Stimulated activated CD8-positive, alpha-beta memory T cell treated with anti-CD3 and anti-CD28 coated beads, Interleukin-15, amount 100 ng/mL, for 24 hours (primary cell): ENCODE data around the gene ARHGAP26.

ENCODE experiments used
- DNase-seq: peaks from one replicate; pipeline ENCODE4 v3.0.0-alpha.2; 2020; ENCODE audit warnings: low read depth

ARHGAP26 gene

DNA sequence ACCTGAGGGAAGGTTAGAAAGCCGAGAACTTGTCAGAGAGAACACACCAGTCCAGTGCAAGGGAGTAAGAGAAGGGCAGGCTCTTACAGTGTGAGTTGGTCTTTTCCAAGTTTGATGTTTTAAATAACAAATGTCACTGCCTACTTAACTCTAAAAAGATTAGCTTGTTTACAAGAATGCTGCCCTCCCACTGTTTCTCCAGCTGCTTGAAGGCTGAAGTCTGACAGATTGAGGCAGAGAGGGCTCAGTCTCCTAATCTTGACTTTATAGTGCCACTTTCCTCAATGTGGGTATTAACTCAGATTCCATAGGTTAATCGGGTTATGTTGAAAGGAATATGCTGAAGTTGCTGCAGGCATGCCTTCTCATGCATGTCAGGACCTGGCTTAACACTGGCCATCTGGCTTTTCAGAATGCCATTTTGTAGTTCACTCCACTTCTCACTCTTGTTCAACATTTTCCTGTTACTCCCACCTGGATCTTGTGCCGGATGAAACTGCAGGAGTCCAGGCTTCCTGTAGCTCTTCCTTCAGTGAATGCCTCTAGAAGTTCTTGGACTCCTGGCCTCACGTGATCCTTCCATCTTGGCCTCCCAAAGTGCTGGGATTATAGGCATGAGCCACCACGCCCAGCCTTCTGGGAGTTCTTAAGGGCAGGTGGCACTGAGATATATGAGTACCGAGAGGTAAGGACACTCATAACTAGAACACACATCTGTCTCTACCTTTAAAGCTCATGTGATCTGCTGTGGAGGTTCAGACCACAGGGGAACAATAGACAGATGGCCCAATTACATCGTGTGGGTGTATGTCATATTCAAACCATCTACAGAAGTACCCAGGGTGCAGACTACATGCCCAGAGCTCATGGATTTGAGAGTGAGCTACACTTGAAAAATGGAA lies 249.7 kb downstream of the ARHGAP26 start:
- DNase-seq, result no peak

DNA sequence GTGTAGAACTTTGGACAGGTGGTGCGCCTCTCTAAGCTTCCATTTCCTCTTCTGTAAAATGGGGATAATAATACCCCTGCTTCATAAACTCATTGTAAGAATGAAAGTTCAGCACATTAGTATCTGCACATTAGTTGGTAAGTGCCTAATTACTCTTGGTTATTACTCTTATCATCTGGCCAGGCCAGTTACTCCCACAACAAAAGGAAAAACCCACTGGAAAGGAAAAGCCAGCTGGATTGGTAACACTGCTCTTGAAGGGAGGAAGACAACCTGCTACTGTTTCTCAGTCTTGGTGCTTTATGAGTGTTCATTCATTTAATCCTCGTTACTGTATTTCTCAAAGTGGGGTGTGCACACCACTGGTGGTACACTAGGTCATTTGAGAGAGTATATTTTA lies 251.4 kb downstream of the ARHGAP26 start:
- DNase-seq, result no peak

DNA sequence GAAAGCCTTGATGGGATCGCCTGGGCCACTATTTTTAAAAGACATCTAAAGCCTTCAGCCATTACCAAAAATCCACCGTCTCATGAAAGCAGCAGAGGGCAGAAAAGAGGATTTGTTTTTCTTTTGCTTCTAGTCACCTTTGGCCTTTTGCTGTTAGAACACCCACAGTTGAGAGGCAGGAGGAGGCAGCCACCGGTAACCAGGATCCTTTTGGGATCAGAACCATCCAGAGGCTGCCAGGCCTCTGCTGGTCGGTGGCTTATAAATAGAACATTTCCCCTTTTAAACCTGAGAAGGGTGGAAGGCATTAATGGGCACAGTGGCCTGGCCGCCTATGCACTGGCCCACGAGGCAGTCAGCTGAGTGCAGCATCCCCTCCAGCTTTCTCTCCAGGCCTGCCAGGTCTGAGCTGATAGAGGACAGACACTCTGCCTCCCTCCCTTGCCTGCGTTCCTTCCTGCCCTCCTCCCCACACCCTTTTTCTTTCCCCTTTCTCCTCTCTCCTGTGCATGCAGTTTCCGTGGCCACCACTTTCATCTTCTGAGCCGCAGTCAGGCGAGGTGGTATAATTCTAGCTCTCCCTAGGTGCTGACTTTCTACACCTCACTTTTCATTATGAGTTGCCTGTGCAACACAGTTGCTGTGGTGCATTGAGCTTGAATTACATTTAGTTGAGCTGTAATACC lies 253.4 kb downstream of the ARHGAP26 start:
- no peak for DNase-seq

GRCh38 chr5:143024228-143024920 lies 254.2 kb downstream of the ARHGAP26 start:
- DNase-seq, result no peak

GRCh38 chr5:143025376-143025775 lies 255.2 kb downstream of the ARHGAP26 start:
- DNase-seq, result no peak

GRCh38 chr5:143025971-143026370 lies 255.8 kb downstream of the ARHGAP26 start:
- DNase-seq, result no peak

DNA sequence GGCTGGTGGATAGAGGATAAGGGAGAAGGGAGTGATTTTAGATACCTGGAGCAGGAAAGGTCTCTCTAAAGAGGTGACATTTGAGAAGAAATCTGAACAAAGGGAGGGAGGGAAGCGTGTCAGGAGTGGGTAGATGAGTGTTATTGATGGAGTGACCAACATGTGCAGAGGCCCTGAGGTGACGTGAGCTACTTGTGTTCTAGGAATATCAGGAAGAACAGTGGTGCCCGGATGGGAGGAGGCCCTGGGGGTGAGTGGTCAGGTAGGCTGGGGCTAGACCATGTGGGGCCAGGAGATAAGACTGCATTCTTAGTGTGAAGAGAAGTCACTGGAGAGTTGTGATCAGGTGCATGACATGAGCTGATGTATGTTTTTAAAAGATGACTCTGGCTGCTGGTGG lies 256.2 kb downstream of the ARHGAP26 start:
- no peak for DNase-seq

DNA sequence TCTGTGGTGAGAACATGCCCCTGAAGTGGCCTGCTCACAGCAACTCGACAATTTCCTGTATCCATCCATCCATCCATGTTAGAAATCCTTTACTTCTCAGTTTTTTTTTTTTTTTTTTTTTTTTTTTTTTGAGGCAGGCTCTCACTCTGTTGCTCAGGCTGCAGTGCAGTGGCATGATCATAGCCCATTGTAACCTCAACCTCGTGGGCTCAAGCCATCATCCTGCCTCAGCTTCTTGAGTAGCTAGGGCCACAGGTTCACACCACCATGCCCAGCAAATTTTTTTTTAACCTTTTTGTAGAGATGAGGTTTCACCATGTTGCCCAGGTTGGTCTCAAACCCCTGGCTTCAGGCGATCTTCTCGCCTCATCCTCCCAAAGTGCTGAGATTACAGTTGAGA lies 259.1 kb downstream of the ARHGAP26 start:
- no peak for DNase-seq

DNA sequence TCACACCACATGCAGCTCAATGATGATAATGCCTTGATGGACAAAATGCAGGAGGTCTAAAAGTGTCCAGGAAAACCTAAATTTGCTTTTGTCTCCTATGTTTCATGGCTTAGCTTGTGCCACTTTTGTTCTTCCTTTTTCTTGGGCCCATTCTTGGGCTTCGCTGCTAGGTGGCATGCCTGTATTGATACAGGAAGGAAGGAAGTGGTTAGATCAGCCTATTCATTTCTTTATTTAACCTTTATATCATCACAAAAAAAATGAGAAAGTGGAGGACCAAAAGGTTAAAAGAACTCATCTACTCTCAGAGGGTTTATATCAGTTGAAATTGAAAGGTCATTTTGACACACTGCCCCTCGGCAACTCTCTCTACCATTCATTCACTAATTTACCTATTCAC lies 260.2 kb downstream of the ARHGAP26 start:
- DNase-seq, result no peak

DNA sequence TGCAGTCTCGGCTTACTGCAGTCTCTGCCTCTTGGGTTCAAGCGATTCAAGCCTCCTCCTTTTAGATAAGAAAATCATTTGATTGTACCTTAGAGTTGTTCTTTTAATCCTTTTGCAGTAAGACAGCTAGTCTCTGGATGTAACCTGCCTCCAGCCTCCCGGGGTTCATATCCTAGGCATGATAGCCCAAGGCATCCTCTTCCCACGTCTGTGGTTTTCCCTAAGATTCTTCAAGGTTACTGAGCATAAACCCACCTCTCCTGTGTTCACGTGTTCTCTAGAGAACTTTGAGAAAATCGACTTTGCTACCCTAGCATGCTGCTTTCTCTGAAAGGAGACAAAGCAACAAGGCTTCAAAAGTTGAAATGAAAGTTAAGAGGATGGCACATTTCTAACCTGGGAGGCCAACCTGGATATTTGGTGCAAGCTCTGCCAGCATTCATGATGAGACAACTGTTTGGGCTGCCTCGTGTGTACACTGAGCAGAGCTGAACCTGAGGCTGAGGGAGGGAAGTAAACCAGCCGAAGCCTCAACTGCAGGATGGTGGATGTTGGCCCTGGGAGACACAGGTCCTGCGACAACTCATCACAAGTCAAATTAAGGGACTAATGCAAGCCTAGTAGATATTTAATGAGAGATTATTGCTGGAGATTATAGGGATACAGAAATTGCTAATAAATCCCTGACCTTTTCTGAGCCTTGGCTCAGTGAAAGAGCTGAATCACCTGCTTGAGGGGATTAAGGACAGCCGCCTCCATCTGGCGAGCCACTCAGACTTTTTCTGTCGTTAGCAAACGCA lies 261.8 kb downstream of the ARHGAP26 start:
- no peak for DNase-seq

GRCh38 chr5:143032581-143032836 lies 262.3 kb downstream of the ARHGAP26 start:
- DNase-seq, result no peak

- no peak for DNase-seq
These were observed 263.5 kb downstream of the ARHGAP26 start for GRCh38 chr5:143033535-143034250.

- DNase-seq, result no peak
These were observed 266.2 kb downstream of the ARHGAP26 start for GRCh38 chr5:143036146-143036927.

- DNase-seq, result no peak
These were observed 266.9 kb downstream of the ARHGAP26 start for GRCh38 chr5:143037071-143037470.

DNA sequence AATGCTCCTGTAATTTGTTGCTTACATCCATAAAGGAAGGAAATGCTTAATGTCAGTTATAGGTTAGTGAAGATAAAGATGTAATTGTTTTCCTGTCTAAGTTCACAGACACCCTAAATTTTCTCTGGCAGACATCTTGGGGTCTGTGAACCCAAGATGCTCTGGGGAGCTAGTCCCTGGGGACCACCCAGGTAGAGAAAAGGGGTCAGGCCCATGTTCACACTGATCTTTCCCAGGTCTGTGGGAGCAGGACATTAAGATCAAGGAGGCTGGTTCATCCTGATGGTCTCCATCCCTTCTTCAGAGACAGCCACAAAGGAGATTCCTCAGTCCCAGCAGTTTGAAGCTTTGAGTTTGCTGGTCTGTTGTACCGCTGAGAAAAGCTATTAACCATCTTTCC lies 267.5 kb downstream of the ARHGAP26 start:
- DNase-seq, result no peak

- DNase-seq, result no peak
These were observed 270.4 kb downstream of the ARHGAP26 start for GRCh38 chr5:143040622-143041021.

DNA sequence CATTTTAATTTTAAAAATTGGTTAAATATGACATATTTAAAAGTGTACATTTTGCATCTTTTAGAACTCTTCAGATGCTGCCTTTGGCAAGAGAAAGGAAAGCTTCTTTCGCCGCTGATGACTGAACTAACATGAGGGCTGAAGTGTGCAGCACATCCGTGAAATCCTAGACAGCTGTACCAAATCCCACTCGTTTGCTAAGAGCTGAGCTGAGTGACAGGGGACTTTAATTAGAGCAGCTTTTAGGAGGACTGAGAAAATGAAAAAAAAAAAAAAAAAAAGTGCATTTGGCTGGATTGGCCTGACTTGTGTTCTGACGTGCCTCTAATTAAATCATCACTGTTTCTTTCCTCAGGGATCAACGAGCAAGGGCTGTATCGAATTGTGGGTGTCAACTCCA lies 271.3 kb downstream of the ARHGAP26 start:
- no peak for DNase-seq

GRCh38 chr5:143041972-143042770 lies 272.0 kb downstream of the ARHGAP26 start:
- no peak for DNase-seq

- DNase-seq, result no peak
These were observed 274.1 kb downstream of the ARHGAP26 start for GRCh38 chr5:143044265-143044664.

GRCh38 chr5:143045062-143045461 lies 274.9 kb downstream of the ARHGAP26 start:
- DNase-seq, result no peak
